Measurements from ENCODE around the gene DIMT1.

DNA sequence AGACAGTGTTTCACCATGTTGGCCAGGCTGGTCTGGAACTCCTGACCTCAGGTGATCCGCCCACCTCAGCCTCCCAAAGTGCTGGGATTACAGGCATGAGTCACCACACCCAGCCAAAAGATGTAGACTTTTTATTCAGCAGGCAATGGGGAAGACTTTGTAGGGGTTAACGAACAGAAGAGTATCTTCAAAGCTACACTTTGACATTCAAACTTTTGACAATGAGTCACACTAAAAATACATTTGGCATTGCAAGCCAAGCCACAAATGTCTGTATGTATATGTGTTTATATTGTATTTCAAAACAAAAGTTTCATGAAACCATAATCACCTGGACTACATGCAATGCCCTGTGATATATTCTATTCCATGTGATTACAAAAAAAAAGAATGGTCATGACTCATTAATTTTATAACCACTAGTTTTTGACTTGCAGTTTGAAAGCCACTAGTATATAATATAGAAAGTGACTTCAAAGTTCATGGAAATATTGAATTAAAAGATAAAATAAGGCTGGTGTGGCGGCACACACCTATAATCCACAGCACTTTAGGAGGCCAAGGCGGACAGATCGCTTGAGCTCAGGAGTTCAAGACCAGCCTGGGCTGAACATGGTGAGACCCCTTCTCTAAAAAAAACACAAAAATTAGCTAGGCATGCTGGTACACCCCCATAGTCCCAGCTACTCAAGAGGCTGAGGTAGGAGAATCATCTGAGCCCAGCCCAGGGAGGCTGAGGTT lies 8.3 kb downstream of the DIMT1 start:
- TF ChIP-seq POLR2AphosphoS5 (IDR thresholded peaks at IDR 0.05), result no peak
- TF ChIP-seq, protein P1, sequence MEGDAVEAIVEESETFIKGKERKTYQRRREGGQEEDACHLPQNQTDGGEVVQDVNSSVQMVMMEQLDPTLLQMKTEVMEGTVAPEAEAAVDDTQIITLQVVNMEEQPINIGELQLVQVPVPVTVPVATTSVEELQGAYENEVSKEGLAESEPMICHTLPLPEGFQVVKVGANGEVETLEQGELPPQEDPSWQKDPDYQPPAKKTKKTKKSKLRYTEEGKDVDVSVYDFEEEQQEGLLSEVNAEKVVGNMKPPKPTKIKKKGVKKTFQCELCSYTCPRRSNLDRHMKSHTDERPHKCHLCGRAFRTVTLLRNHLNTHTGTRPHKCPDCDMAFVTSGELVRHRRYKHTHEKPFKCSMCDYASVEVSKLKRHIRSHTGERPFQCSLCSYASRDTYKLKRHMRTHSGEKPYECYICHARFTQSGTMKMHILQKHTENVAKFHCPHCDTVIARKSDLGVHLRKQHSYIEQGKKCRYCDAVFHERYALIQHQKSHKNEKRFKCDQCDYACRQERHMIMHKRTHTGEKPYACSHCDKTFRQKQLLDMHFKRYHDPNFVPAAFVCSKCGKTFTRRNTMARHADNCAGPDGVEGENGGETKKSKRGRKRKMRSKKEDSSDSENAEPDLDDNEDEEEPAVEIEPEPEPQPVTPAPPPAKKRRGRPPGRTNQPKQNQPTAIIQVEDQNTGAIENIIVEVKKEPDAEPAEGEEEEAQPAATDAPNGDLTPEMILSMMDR (IDR thresholded peaks at IDR 0.05), result no peak
- no peak for TF ChIP-seq EP300 (IDR thresholded peaks at IDR 0.05; ENCODE audit: low read depth)
